NCI-H2107 treated with DMSO at 0.1 percent for 48 hours (cell line): ENCODE data around the gene SCUBE3.
A peak's percentile ranks its signal among the peaks of the same experiment; 100 is the strongest.

Experiments used
- DNase-seq: peaks from one replicate; lab custom pipeline; 2025; ENCODE audit not compliant: unreplicated experiment; lab: John Stamatoyannopoulos, UW

Gene SCUBE3

GRCh38 chr6:35237476-35237875, 23.7 kb downstream of the SCUBE3 start:
- no peak for DNase-seq

DNA sequence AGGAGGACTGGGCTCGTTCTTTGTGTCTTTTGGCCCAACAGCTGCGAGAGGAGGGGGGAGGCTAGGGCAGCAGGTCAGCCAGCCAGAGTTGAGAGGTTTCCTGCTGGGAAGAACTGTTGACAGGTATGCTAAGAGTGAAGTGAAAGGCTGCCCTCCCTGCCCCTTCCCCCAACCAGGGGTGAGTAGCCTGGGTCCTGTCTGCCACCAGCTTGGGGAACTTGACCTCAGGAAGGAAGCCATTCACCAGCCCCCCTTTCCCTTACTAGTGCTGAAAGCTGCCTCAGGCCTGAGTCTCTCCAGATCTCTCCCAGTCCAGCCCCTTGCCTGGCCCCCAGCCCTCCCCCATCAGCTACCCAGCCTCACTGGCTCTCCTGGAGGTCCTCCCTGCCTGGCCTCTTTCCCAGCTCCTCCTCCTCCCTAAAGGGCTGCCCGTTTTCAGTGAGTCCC, 25.1 kb downstream of the SCUBE3 start:
- DNase-seq = no peak

- no peak for DNase-seq
Measured at GRCh38 chr6:35239581-35239980, 25.8 kb downstream of the SCUBE3 start.

GRCh38 chr6:35240838-35241801, 27.4 kb downstream of the SCUBE3 start:
- no peak for DNase-seq

DNA sequence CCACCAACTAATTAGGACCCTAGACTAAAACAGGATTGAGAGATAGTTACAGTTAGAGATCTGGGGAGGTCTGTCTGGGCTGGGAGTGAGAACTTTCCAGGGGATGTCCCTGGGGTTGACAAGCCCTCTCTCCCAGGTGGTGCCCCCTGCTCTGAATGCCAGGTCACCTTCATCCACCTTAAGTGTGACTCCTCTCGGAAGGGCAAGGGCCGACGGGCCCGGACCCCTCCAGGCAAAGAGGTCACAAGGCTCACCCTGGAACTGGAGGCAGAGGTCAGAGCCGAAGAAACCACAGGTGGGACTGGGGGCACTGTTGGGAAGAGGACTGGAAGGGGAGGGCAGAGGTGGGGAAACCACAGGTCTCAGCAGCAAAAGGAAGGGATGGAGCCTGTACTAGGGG, 28.7 kb downstream of the SCUBE3 start:
- DNase-seq = no peak

GRCh38 chr6:35242906-35243305, 29.1 kb downstream of the SCUBE3 start:
- no peak for DNase-seq

DNA sequence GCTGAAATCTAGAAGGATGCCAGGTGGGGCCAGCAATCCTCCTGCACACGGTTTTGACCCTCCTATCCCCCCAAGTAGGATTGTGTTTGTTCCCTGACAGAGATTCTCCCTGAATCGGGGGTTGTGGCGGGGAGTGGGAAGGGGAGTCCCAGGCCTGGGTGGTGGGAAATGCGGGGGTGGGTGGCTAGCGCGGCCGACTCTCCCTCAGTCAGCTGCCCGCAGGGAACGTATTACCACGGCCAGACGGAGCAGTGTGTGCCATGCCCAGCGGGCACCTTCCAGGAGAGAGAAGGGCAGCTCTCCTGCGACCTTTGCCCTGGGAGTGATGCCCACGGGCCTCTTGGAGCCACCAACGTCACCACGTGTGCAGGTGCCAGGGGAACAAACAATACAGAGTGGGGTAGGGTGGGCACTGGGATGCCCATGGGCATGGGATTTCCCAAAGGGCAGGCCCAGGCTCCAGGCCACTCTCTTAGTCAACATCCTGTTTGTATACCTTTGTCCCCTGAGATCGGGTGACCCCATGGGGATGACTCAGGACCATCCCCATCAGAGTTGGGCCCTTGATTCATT, 29.7 kb downstream of the SCUBE3 start:
- no peak for DNase-seq

GRCh38 chr6:35244551-35244950, 30.8 kb downstream of the SCUBE3 start:
- DNase-seq = no peak

DNA sequence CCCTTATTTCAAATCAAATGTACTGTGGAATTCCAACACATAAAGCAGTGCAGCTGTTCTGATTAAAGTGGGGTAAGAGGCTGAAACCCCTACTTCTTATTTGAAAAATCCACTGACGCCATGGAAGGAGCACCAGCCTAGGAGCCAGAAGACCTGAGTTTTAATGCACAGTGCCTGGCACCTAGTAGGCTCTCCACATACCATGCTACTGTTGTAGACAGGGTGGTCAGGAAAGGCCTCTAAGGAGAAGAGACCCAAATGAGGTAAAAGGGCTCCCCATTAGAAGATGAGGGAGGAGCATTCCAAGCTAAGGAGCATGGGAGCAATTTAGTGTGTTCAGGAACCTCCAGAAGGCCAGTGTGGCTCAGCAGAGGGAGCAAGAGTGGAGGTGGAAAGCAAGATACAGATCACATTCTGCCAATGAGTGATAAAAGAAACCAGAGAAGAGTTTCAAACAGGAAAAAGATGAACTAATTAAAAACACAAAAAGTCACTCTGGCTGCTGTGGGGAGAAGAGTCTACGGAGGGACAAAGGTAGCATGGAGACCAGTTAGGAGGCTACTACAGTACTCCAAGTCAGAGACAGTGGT, 34.0 kb downstream of the SCUBE3 start:
- no peak for DNase-seq

DNA sequence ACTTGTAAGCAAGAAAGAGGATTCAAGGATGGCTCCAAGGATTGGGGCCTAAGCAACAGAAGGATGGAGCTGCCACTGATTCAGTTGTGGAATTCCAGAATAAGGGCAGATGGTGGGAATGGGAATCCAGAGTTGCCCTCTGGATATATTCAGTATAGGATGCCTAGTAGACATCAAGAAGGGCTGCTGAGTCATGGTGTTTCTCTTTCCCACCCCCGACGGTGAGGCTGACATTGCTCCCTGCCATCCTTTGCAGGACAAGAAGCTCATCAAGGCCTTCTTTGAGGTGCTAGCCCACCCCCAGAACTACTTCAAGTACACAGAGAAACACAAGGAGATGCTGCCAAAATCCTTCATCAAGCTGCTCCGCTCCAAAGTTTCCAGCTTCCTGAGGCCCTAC, 34.5 kb downstream of the SCUBE3 start:
- no peak for DNase-seq

GRCh38 chr6:35248965-35249364, 35.2 kb downstream of the SCUBE3 start:
- no peak for DNase-seq

- no peak for DNase-seq
Measured at GRCh38 chr6:35251949-35252348, 38.2 kb downstream of the SCUBE3 start.

- DNase-seq = no peak
Measured at GRCh38 chr6:35253249-35253648, 39.5 kb downstream of the SCUBE3 start.

GRCh38 chr6:35258336-35258735, 44.6 kb downstream of the SCUBE3 start:
- no peak for DNase-seq

GRCh38 chr6:35258858-35259193, 45.1 kb downstream of the SCUBE3 start:
- no peak for DNase-seq

GRCh38 chr6:35259194-35259947, 45.6 kb downstream of the SCUBE3 start, which contains the start of gene ZNF76:
Gene ZNF76, plus strand, starts transcription at chr6:35259735. Its CDS starts 21,417 bp downstream, at chr6:35281152.
- peak; percentile 60 for DNase-seq

GRCh38 chr6:35259948-35260590, 46.3 kb downstream of the SCUBE3 start:
- no peak for DNase-seq

DNA sequence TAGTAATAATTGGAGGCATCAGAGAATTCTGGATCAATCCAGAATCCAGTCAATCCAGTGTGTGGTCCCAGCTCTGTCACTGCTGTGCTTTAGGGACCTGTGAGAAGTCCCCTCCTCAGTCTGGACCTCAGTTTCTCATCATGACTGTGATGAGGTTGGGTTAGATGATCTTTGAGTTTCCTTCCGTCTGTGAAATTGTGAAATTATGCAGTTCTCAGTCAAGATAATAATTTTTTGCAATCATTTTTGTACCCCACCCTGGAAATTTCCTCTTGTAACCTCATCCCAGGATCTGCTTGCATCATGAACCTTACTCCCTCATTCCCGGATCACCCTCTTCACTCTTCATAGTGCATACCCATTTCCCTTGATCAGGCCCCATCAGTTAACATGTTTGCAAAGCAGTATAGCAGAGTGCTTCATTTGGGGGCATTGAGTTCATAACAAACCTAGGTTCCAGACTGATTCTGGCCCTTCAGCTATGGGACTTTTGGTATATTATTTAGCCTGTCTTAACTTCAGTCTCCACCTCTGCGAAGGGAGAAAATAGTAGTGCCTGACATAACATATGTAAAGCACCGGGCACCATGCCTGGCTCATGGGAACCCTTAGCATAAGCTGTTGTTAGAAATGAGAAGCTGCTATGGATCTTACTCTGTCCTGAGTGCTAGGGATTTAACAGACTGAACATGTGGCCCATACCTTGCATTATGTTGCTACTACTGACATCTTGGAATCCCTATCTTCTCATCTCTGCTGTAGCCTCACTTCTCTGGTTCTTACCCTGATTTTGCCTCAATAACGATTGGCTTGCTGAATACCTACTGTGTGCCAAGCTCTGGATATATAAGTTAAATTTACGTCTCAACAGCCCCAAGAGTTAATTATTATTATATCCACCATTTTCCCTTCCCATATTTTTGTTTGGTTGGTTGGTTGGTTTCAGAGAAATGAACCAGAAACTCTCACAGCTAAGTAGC, 47.1 kb downstream of the SCUBE3 start:
- no peak for DNase-seq

DNA sequence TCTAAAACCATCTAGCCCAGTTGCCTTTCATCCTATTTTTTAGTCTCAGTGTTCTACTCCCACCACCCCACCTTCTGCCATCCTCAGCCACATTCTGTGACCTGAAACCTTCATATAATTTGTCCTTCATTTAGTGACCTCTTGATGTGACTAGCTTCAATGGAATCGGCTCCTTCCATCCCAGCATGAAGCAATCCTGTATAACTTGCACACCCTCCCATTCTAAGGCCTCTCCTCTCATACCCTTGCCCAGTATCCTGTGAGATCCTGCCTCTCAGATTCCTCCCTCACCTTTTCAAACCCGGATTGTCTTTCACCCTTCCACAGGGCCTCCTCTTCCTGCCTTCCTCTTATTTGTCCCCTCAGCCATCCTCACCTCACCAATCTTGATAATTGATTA, 48.8 kb downstream of the SCUBE3 start:
- no peak for DNase-seq
